Right lobe of liver (tissue), 4 donors: Measurements from ENCODE around the gene PTPRR.

Experiments used
- POLR2A ChIP-seq: fragments of 450-650 bp; IDR thresholded peaks from one replicate; pipeline ENCODE4 v1.6.1; 2017; ENCODE audit warnings: antibody characterized with exemption, mild to moderate bottlenecking
- TF ChIP-seq, protein P1 (sequence below), 4 donors: fragments of 200-600 bp in 3 of 4; fragments of 450-650 bp in 1 of 4; IDR thresholded peaks; one replicate each; pipeline versions ENCODE4 v1.5.1 to v1.8.0; 2016 to 2022; ENCODE audit warnings: antibody characterized with exemption in 4 of 4, mild to moderate bottlenecking in 2 of 4
- donor health status: DM: no; HTN: no; CAD: no.
- donor health status: DM: no; HTN: no; CAD: no.
- donor health status: DM: no; HTN: yes; CAD: no.

DNA sequence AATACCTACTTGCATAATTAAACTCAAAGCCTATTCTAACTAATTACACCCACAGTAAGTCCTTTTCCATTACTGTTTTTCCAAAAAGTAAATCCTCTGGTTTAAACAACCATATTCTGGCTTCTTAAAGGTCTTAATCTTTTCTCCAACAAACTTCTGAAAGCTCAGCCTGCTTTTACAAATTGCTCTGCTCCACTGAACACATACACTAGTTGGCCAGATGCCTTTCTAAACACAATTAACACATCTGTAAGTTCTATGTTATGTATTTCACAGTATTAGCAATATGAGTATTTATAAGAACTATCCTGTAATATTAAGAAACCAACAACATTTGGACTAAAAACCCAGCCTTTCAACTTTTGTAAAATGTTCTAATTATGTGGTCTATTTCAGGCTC is 313.4 kb downstream of the PTPRR start:
- TF ChIP-seq, protein P1, sequence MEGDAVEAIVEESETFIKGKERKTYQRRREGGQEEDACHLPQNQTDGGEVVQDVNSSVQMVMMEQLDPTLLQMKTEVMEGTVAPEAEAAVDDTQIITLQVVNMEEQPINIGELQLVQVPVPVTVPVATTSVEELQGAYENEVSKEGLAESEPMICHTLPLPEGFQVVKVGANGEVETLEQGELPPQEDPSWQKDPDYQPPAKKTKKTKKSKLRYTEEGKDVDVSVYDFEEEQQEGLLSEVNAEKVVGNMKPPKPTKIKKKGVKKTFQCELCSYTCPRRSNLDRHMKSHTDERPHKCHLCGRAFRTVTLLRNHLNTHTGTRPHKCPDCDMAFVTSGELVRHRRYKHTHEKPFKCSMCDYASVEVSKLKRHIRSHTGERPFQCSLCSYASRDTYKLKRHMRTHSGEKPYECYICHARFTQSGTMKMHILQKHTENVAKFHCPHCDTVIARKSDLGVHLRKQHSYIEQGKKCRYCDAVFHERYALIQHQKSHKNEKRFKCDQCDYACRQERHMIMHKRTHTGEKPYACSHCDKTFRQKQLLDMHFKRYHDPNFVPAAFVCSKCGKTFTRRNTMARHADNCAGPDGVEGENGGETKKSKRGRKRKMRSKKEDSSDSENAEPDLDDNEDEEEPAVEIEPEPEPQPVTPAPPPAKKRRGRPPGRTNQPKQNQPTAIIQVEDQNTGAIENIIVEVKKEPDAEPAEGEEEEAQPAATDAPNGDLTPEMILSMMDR (IDR thresholded peaks at IDR 0.05): no peak
- no peak for TF ChIP-seq POLR2A
